AG09319 (cell line): ENCODE results near the gene C11orf24.

Source experiments
- DNase-seq: peaks from one replicate; pipeline ENCODE4 v3.0.0-alpha.2; 2010; ENCODE audit warnings: low read depth; ENCODE audit errors: extremely low read depth
- TF ChIP-seq, protein P1 (sequence below): IDR thresholded peaks from 2 replicates; pipeline ENCODE4 v1.5.1; 2011; ENCODE audit warnings: low read depth, mild to moderate bottlenecking, inconsistent platforms, low read length, moderate library complexity

The C11orf24 gene

DNA sequence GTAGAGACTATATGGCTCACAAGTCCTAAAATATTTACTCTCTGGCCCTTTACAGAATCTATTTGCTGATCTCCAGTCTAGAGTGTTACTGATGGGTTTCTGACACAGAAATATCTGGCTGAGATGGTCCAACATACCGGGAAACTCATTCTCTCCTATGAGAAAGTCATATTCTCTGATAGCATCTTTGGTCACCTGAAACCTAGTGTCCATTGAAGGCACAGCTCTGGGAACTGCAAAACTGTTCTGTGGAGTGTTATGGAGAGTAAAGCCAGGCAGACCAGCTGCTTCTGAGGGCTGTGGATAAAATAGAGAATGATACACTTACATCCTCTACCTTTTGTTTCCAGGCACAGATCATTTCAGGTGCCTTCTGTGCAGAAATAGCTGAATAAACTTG is 2.5 kb upstream of the C11orf24 start:
- DNase-seq, result no peak
- TF ChIP-seq, protein P1, sequence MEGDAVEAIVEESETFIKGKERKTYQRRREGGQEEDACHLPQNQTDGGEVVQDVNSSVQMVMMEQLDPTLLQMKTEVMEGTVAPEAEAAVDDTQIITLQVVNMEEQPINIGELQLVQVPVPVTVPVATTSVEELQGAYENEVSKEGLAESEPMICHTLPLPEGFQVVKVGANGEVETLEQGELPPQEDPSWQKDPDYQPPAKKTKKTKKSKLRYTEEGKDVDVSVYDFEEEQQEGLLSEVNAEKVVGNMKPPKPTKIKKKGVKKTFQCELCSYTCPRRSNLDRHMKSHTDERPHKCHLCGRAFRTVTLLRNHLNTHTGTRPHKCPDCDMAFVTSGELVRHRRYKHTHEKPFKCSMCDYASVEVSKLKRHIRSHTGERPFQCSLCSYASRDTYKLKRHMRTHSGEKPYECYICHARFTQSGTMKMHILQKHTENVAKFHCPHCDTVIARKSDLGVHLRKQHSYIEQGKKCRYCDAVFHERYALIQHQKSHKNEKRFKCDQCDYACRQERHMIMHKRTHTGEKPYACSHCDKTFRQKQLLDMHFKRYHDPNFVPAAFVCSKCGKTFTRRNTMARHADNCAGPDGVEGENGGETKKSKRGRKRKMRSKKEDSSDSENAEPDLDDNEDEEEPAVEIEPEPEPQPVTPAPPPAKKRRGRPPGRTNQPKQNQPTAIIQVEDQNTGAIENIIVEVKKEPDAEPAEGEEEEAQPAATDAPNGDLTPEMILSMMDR, result no peak

DNA sequence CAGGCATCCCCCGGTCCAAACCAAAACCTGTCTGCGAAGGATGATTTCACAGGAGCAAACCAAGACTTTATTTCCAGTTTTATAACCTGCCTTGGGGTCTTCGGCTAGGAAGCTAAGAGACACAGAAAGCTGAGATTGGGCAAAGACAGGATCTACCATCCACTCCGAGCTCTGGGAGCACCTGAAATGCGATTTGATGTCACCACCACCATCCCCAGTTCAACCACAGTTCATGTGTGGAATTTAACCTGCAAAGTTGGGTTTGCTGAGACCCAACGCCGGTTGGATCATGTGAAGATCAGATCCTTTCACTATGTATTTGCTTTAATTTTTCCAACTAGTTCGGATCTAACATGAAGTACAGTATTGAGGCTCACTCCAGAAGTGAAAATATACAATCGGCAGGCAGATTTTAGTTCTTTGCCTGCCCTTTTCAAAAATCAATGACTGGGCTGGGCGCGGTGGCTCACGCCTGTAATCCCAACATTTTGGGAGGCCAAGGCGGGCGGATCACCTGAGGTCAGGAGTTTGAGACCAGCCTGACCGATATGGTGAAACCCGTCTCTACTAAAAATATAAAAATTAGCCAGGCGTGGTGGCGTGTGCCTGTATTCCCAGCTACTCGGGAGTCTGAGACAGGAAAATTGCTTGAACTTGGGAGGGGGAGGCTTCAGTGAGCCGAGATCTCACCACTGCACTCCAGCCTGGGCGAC is 1.4 kb upstream of the C11orf24 start:
- no peak for DNase-seq
- TF ChIP-seq, protein P1, result no peak

DNA sequence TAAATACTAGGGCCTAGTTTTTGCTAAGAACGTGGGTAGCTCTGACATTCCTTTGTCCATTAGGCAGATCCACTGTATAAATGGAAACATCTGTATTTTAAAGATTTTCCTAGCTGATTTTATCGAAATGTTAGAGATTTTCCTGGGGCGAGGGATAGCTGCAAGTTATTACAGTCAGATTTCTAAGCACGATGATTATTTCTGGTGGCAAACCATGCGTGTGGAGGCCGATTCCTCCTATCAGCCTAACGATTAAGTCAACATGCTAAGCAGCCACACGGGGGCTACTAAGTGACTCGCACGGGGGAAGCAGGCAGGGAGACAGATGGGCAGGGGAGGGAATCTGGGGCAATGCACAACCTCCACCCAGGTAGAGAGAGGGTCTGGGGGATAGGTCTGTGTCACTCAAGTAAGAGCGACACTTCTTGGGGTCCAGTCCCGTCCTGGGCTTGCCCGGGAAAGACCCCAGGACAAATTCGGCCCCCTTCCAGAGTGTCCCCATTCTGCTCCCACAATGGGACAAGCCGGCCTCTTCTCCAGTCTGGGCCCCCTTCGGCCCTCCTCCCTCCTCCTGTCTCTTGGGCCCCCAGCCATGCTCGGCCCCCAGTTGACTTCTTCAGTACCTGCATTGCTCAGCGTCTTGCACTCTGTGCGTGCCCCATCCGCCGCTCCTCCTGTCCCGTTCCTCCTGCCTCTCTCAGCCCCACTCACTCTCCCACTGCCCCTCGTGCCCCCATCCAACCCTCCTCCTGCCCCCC is 571 bp downstream of the C11orf24 start:
- peak; percentile 78 for DNase-seq
- TF ChIP-seq, protein P1, result peak; percentile 59

DNA sequence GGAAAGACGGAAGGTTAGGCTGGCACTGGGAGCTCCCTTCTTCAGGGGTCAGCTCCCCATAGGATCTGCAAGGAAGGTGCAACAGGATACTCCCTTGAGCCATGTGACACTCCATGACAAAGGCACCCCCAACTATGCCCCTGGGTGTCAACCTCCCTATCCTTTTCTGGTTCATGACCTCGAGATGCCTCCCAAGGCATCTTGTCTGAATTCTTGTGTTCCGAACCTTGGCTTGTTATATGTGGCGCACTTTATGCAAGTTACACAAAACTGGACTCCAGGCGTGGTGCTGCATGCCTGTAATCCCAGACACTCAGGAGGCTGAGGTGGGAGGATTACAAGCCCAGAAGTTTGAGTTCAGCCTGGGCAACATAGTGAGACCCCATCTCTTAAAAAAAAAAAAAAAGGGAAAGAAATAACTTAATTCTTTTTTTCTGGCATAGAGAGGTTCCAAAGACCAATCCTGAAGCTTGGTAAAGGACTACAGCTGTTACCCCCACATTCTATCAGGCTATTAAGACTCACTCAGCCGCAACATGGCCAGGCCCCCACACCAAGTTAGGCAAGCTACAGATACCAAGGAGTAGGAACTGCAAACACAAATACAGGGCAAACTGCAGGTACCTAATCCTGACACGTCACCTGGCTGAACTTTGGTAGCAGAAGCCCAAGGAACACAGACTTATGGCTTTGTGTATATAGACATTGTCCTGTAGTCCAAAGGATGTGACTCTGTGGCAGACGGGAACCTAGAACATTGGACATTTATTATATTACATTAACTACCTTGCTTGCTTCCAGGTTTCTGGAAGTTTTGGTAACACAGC is 1.4 kb downstream of the C11orf24 start:
- DNase-seq, result no peak
- TF ChIP-seq, protein P1, result no peak

DNA sequence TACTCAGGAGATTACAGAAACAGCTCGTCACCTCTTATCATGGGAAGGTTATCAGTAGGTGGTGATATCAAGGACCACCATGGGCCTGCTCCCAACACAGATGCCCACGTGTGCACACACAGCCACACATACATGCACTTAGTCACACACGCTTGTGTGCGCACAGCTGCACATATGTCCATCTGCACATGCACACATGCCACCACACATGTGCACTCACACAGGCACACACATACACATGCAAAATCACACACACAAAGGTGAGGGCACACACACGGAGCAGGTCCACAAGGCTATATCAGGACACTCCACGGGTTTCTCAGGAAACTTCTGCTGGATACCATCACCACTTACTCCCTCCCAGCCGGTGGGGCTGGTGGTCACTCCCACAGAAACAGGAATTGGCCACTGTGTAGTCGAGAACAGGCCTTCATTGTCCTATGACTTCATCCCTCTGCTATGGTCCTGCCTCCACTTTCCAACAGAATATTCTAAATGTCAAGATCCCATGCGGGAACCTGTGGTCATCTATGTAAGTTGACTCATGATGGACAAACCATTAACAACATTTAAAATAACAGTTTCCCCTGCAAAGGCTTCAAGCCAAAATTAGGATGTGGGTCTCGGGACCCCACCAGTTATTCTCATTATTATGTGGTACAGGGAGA is 2.2 kb downstream of the C11orf24 start:
- TF ChIP-seq, protein P1, result no peak
- peak; percentile 27 for DNase-seq

DNA sequence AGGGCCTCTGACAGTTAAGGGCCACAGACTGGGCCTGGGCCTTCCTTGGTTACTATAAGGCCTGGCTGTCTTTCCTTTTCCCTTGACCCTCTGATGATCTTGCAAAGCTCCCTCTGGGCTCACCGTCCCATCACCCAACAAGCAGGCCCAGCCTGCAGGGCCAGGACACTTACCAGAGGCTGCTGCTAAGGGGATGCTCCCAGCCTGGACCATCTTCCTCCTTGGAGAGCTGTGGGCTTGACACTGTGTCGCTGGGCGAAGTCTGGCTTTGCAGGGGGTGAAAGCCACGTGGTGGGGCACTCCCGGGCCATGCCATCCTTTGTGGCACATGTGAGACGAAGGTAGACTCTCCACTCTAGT is 3.9 kb downstream of the C11orf24 start:
- TF ChIP-seq, protein P1, result no peak
- DNase-seq, result no peak
